Prostate gland (tissue), 2 donors: Measurements from ENCODE around the gene CCDC88B. TPM values are rescaled to one million over a fixed set of nuclear protein-coding genes. Genes with fewer than 3 reads are reported as not detected.

Experiments used
- DNase-seq: peaks from one replicate; pipeline ENCODE4 v3.0.0-alpha.2; 2019; ENCODE audit warnings: low spot score
- H3K27ac ChIP-seq, 2 donors: fragments of 200-600 bp; sonication (generic); 2 replicates each; pipeline ENCODE4 v1.5.1; 2017 to 2019
- H3K27me3 ChIP-seq: fragments of 200-600 bp; sonication (generic); replicated peaks from 2 replicates; pipeline ENCODE4 v1.5.1; 2019; ENCODE audit not compliant: insufficient read depth
- H3K36me3 ChIP-seq, 2 donors: fragments of 200-600 bp; sonication (generic); 1 replicate in 1 of 2; 2 replicates in 1 of 2; pipeline versions ENCODE4 v1.5.1 to v1.8.1; 2017 to 2019
- H3K4me1 ChIP-seq: fragments of 200-600 bp; sonication (generic); replicated peaks from 2 replicates; pipeline ENCODE4 v1.5.1; 2019
- H3K4me3 ChIP-seq, 2 donors: fragments of 200-600 bp; sonication (generic); 2 replicates each; pipeline ENCODE4 v1.5.1; 2017 to 2019
- H3K9me3 ChIP-seq: fragments of 200-600 bp; sonication (generic); 2 replicates; pipeline ENCODE4 v1.5.1; 2017
- POLR2A ChIP-seq: fragments of 450-650 bp; IDR thresholded peaks from one replicate; pipeline ENCODE4 v1.6.1; 2016; ENCODE audit warnings: antibody characterized with exemption, mild to moderate bottlenecking
- POLR2AphosphoS5 ChIP-seq: sonication (generic); formaldehyde crosslinking; IDR thresholded peaks from one replicate; pipeline ENCODE4 v1.6.1; 2017; ENCODE audit warnings: antibody characterized with exemption
- WGBS: methylation state at CpG from one replicate; pipeline ENCODE4 v1.1.5; 2018; 5-methylcytosine and 5-hydroxymethylcytosine counted together
- intact Hi-C: fragments of 100-400 bp; cut with DNase I; formaldehyde crosslinking; loops from one replicate; pipeline ENCODE4 v1.14.2; 2022
- total RNA-seq, 2 donors: library from RNA; depleted of rRNA; stranded (reverse); fragments of >200 nt; gene quantifications; one replicate each; pipeline ENCODE4 v1.1.0, GENCODE V29; 2016
- TF ChIP-seq, protein P1 (sequence below), 4 experiments: fragments of 200-600 bp in 2 of 4; fragments of 450-650 bp in 2 of 4; sonication (generic) in 2 of 4; IDR thresholded peaks; 1 replicate in 3 of 4; 2 replicates in 1 of 4; pipeline ENCODE4 v1.5.1; 2016 to 2019; ENCODE audit warnings: antibody characterized with exemption in 4 of 4, mild to moderate bottlenecking in 2 of 4, moderate library complexity in 2 of 4

Gene CCDC88B
- total RNA-seq, 2 donors from 2014 or later = 3.0 to 10.0 TPM

DNA sequence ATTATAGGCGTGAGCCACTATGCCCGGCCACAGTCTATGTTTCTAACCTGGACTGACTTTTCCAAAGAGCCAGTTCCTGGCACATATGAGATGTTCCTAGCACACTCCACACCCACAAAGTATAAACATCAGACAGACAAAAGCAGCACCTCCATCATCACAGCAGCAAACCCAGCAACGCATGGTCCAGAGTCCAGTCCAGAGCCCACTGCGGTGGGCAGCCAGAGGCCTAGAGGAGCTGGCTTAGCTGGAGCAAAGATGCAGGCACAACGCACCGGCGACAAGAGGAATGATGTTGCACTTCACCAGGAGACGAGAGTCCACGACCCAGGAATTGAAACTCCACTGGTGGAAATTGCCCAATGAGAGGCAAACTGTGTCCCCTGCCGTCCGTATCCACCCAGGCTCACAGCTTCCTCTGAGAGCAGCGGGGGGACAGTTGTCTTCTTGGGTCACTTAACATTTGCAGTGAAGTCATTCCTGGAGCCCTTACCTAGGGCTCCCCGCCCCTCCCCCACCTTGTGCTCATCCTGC is 55.6 kb downstream of the CCDC88B start:
- H3K4me1 ChIP-seq = no peaks in the 10 kb centered on the region
- H3K9me3 ChIP-seq = no peaks in the 10 kb centered on the region
- no peaks in the 10 kb centered on the region for H3K27me3 ChIP-seq
- TF ChIP-seq, protein P1, sequence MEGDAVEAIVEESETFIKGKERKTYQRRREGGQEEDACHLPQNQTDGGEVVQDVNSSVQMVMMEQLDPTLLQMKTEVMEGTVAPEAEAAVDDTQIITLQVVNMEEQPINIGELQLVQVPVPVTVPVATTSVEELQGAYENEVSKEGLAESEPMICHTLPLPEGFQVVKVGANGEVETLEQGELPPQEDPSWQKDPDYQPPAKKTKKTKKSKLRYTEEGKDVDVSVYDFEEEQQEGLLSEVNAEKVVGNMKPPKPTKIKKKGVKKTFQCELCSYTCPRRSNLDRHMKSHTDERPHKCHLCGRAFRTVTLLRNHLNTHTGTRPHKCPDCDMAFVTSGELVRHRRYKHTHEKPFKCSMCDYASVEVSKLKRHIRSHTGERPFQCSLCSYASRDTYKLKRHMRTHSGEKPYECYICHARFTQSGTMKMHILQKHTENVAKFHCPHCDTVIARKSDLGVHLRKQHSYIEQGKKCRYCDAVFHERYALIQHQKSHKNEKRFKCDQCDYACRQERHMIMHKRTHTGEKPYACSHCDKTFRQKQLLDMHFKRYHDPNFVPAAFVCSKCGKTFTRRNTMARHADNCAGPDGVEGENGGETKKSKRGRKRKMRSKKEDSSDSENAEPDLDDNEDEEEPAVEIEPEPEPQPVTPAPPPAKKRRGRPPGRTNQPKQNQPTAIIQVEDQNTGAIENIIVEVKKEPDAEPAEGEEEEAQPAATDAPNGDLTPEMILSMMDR (IDR thresholded peaks at IDR 0.05) = no peak
- no peak for TF ChIP-seq POLR2A
- H3K36me3 ChIP-seq = no peaks in the 10 kb centered on the region
- H3K4me3 ChIP-seq = no peak overlapping the region
- no peak overlapping the region for H3K27ac ChIP-seq
- intact Hi-C loops = no loop called here
- no peak for DNase-seq
- WGBS = 71% methylated on average over 13 of the region's 13 CpGs

DNA sequence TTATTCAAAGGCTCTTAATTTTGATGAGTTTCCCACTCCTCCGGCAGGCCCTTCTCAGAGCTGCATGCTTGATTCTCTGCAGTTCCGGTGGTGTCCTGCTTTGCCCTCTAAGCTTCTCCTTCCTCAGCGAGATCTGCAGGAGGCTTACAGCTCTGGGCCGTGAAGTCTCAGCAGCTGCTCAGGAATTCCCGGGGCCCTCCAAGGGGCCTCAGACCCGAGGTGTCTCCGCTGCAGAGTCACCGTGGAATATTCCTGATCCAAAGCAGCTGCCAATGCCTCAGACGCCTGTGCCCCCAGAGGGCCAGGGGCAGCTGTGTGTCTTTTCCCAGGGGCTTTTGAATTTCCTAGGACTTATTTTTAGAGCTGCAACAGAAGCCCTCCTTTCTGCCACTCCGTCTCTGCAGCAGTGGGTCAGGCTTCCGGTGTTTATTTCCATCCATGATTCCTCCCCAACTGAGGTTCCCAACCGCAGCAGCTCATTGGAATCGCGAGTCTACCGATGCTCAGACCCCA is 56.1 kb downstream of the CCDC88B start:
- TF ChIP-seq POLR2A = no peak
- no peak for TF ChIP-seq POLR2AphosphoS5
- TF ChIP-seq, protein P1 (IDR thresholded peaks at IDR 0.05) = no peak
- H3K9me3 ChIP-seq = no peaks in the 10 kb centered on the region
- H3K27me3 ChIP-seq = no peaks in the 10 kb centered on the region
- no peak overlapping the region for H3K4me3 ChIP-seq
- no peak overlapping the region for H3K27ac ChIP-seq
- H3K36me3 ChIP-seq = no peaks in the 10 kb centered on the region
- WGBS = 35% methylated on average over 15 of the region's 15 CpGs
- intact Hi-C loops = no loop called here
- DNase-seq = no peak
- H3K4me1 ChIP-seq = no peaks in the 10 kb centered on the region

DNA sequence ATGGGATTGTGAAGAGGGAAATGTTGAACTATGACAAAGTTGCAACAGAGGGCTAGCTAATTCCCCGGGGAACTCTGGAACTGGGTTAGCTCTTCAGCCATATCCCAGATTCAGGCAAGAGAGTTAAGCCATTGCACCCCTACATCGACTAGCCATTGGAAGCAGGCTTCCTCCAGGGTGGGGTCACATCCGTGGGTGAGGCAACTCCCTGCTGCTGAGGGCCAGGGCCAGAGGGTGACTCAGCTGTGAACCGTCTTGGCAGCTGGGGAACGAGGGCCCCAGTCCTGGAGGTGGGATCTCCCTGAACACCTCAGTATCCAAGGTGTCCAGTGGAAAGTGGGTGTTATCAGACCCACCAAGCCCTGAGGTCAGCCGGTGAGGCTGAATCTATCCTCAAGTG is 60.1 kb downstream of the CCDC88B start:
- H3K27me3 ChIP-seq = no peaks in the 10 kb centered on the region
- intact Hi-C loops = no loop called here
- no peak for TF ChIP-seq POLR2AphosphoS5
- no peak for TF ChIP-seq POLR2A
- TF ChIP-seq, protein P1 (IDR thresholded peaks at IDR 0.05) = no peak
- H3K4me1 ChIP-seq = no peaks in the 10 kb centered on the region
- no peak overlapping the region for H3K27ac ChIP-seq
- H3K9me3 ChIP-seq = no peaks in the 10 kb centered on the region
- H3K4me3 ChIP-seq = no peak overlapping the region
- no peak for DNase-seq
- H3K36me3 ChIP-seq = no peaks in the 10 kb centered on the region
- whole genome bisulfite sequencing = 82% methylated on average over 5 of the region's 6 CpGs

DNA sequence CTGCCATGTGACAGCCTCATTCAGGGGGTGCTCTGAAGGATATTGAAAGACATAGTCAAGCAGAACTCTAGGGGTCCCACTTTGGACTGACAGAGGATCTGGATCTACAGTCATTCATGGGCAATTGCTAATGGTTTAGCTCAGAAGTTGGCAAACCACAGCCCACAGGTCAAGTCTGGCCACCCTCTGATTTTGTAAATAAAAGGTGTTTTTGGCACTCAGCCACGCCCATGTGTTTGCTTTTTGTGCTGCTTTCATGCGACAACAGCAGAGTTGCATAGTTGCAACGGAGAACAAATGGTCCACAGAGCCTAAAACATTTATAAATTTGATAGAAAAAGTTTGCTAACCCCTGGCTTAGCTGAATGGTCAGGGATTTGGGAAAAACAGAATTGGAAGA is 60.7 kb downstream of the CCDC88B start:
- Histone ChIP-seq H3K4me3 (no peak overlapping the region), H3K27ac (no peak overlapping the region), H3K9me3 (no peaks in the 10 kb centered on the region), H3K36me3 (no peaks in the 10 kb centered on the region), H3K4me1 (no peaks in the 10 kb centered on the region), H3K27me3 (no peaks in the 10 kb centered on the region)
- intact Hi-C loops = no loop called here
- DNase-seq = no peak
- TF ChIP-seq, protein P1 (IDR thresholded peaks at IDR 0.05) = no peak
- TF ChIP-seq POLR2AphosphoS5 (no peak), POLR2A (no peak)
- 43% methylated on average over 3 of the region's 3 CpGs for WGBS

DNA sequence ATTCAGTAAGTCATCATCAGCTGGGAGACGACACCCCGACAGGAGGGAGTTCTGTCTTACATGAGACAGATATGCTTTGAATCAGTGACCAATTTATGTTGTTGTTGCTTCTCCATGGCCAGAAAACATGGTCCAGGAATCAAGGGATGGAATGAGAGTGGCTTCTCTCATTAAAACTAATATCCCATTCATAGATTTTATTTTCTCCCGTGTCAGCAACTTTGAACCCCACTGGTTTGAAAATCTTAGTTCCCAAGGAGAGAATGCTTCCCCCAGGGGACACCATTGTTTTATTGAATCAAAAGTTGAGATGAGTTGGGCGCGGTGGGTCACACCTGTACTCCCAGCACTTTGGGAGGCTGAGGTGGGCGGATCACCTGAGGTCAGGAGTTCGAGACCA is 61.8 kb downstream of the CCDC88B start:
- intact Hi-C loops = no loop called here
- Histone ChIP-seq H3K36me3 (no peaks in the 10 kb centered on the region), H3K4me3 (no peak overlapping the region), H3K9me3 (no peaks in the 10 kb centered on the region), H3K4me1 (no peaks in the 10 kb centered on the region), H3K27ac (no peak overlapping the region), H3K27me3 (no peaks in the 10 kb centered on the region)
- no peak for DNase-seq
- WGBS = 97% methylated on average over 7 of the region's 7 CpGs
- TF ChIP-seq POLR2A (no peak), POLR2AphosphoS5 (no peak)
- TF ChIP-seq, protein P1 (IDR thresholded peaks at IDR 0.05) = no peak
